Astrocyte (in vitro differentiated cells and primary cell): ENCODE data around the gene TLE1. TPM values are rescaled to one million over a fixed set of nuclear protein-coding genes. Genes with fewer than 3 reads are reported as not detected.
A peak's percentile ranks its signal among the peaks of the same experiment; 100 is the strongest.
"Not testable (repeated sequence)": the region's sequence is repeated elsewhere in the genome, so short reads cannot be mapped to it uniquely, and the experiment has no call there.

ENCODE experiments used
- DNase-seq: peaks from one replicate; pipeline ENCODE4 v3.0.0-alpha.2; 2010; ENCODE audit warnings: low read depth
- FAIRE-seq: peaks from 2 replicates; lab custom pipeline; 2011; peaks lifted over from hg19 to GRCh38; lab: Jason Lieb, UNC
- H2AFZ ChIP-seq: 2 replicates; pipeline ENCODE4 v1.6.0; 2012; ENCODE audit warnings: low read depth, low read length, inconsistent platforms
- H3K27ac ChIP-seq: 2 replicates; pipeline ENCODE4 v1.5.1; 2011; ENCODE audit warnings: low read depth, low read length, inconsistent platforms
- H3K27me3 ChIP-seq: 2 replicates; pipeline ENCODE4 v1.6.0; 2011; ENCODE audit warnings: low read length, inconsistent platforms; ENCODE audit not compliant: insufficient read depth
- H3K36me3 ChIP-seq: 2 replicates; pipeline ENCODE4 v1.5.1; 2011; ENCODE audit warnings: low read length, inconsistent platforms; ENCODE audit not compliant: insufficient read depth
- H3K4me1 ChIP-seq: 2 replicates; pipeline ENCODE4 v1.5.1; 2011; ENCODE audit warnings: low read length, inconsistent platforms; ENCODE audit not compliant: insufficient read depth
- H3K4me2 ChIP-seq: 2 replicates; pipeline ENCODE4 v1.6.0; 2012; ENCODE audit warnings: low read length, inconsistent platforms
- H3K4me3 ChIP-seq: 2 replicates; pipeline ENCODE4 v1.5.1; 2011; ENCODE audit warnings: low read depth, mild to moderate bottlenecking, low read length, inconsistent platforms; ENCODE audit not compliant: insufficient read depth
- H3K79me2 ChIP-seq: 2 replicates; pipeline ENCODE4 v1.6.0; 2012; ENCODE audit warnings: mild to moderate bottlenecking, low read length, inconsistent platforms; ENCODE audit not compliant: insufficient read depth
- H3K9ac ChIP-seq: 2 replicates; pipeline ENCODE4 v1.6.0; 2012; ENCODE audit warnings: mild to moderate bottlenecking, low read length, inconsistent platforms
- H3K9me3 ChIP-seq: 2 replicates; pipeline ENCODE4 v1.5.1; 2012; ENCODE audit warnings: low read depth, mild to moderate bottlenecking, low read length, inconsistent platforms; ENCODE audit not compliant: insufficient read depth
- H4K20me1 ChIP-seq: 2 replicates; pipeline ENCODE4 v1.6.0; 2012; ENCODE audit warnings: low read length, inconsistent platforms; ENCODE audit not compliant: insufficient read depth
- H3K27ac Mint-ChIP-seq: one replicate; pipeline ENCODE4 v1.8.0; 2021; ENCODE audit warnings: mild to moderate bottlenecking, mixed read lengths; ENCODE audit not compliant: unreplicated experiment
- H3K27me3 Mint-ChIP-seq: one replicate; pipeline ENCODE4 v1.8.0; 2021; ENCODE audit warnings: low read depth, mixed read lengths; ENCODE audit not compliant: unreplicated experiment
- H3K36me3 Mint-ChIP-seq: one replicate; pipeline ENCODE4 v1.8.0; 2021; ENCODE audit warnings: low read depth, mixed read lengths; ENCODE audit not compliant: unreplicated experiment
- H3K4me1 Mint-ChIP-seq: one replicate; pipeline ENCODE4 v1.8.0; 2021; ENCODE audit warnings: low read depth, mixed read lengths; ENCODE audit not compliant: unreplicated experiment
- H3K4me3 Mint-ChIP-seq: one replicate; pipeline ENCODE4 v1.8.0; 2021; ENCODE audit warnings: mild to moderate bottlenecking, moderate library complexity, mixed read lengths; ENCODE audit not compliant: unreplicated experiment
- H3K9me3 Mint-ChIP-seq: one replicate; pipeline ENCODE4 v1.8.0; 2021; ENCODE audit warnings: mild to moderate bottlenecking, mixed read lengths; ENCODE audit not compliant: unreplicated experiment
- CTCF ChIP-seq: IDR thresholded peaks from 2 replicates; pipeline ENCODE4 v1.5.1; 2011; ENCODE audit warnings: low read depth, mild to moderate bottlenecking, inconsistent platforms, low read length, moderate library complexity; ENCODE audit not compliant: insufficient read depth
- EZH2 ChIP-seq: IDR thresholded peaks from 2 replicates; pipeline ENCODE4 v1.6.1; 2012; ENCODE audit warnings: mild to moderate bottlenecking, low read length, inconsistent platforms; ENCODE audit not compliant: insufficient read depth
- total RNA-seq: library from RNA; stranded (reverse); gene quantifications from 2 replicates; pipeline ENCODE4 v1.2.1, GENCODE V29; 2021

The TLE1 gene
- total RNA-seq, 1 donor from 2014 or later: 29.6 TPM

GRCh38 chr9:81596679-81597418 lies 92.5 kb downstream of the TLE1 start:
- Mint-ChIP-seq H3K27me3 (no peaks in the 10 kb centered on the region), H3K4me3 (no peak overlapping the region), H3K27ac (no peak overlapping the region), H3K36me3 (peaks cover 33% of the 10 kb centered on the region), H3K9me3 (peaks cover 2% of the 10 kb centered on the region), H3K4me1 (peaks cover 13% of the 10 kb centered on the region)
- Histone ChIP-seq H3K4me1 (peaks cover 16% of the 10 kb centered on the region), H3K9me3 (no peaks in the 10 kb centered on the region), H3K27ac (no peak overlapping the region), H2AFZ (no peak overlapping the region), H3K27me3 (no peaks in the 10 kb centered on the region), H3K4me3 (no peak overlapping the region), H4K20me1 (no peaks in the 10 kb centered on the region), H3K36me3 (no peaks in the 10 kb centered on the region), H3K79me2 (no peaks in the 10 kb centered on the region), H3K4me2 (peak overlapping the region; percentile 16), H3K9ac (no peak overlapping the region)
- DNase-seq (no peak), FAIRE-seq (no peak)
- TF ChIP-seq EZH2 (no peak), CTCF (no peak)

- peaks cover 13% of the 10 kb centered on the region for H3K4me1 Mint-ChIP-seq
These were observed 93.3 kb downstream of the TLE1 start for GRCh38 chr9:81595887-81596543.

GRCh38 chr9:81595293-81595692 lies 94.1 kb downstream of the TLE1 start:
- H3K9ac ChIP-seq, H4K20me1 ChIP-seq, H3K79me2 ChIP-seq, H3K4me2 ChIP-seq, H3K27me3 ChIP-seq, H3K27ac ChIP-seq, H3K4me3 ChIP-seq, FAIRE-seq, H2AFZ ChIP-seq, H3K4me3 Mint-ChIP-seq, H3K36me3 ChIP-seq, H3K9me3 ChIP-seq, H3K9me3 Mint-ChIP-seq, H3K27ac Mint-ChIP-seq, H3K27me3 Mint-ChIP-seq: not testable (repeated sequence)
- Mint-ChIP-seq H3K4me1 (peaks cover 13% of the 10 kb centered on the region), H3K36me3 (peaks cover 33% of the 10 kb centered on the region)
- H3K4me1 ChIP-seq: peaks cover 13% of the 10 kb centered on the region
- peak; percentile 69 for DNase-seq

More at GRCh38 chr9:81595887-81596543, 93.3 kb downstream of the TLE1 start:
- Histone ChIP-seq H3K27me3 (no peaks in the 10 kb centered on the region), H4K20me1 (no peaks in the 10 kb centered on the region), H3K4me1 (peaks cover 13% of the 10 kb centered on the region), H2AFZ (no peak overlapping the region), H3K79me2 (no peaks in the 10 kb centered on the region), H3K9me3 (no peaks in the 10 kb centered on the region), H3K36me3 (no peaks in the 10 kb centered on the region), H3K27ac (no peak overlapping the region), H3K4me3 (no peak overlapping the region), H3K4me2 (peak overlapping the region; percentile 16), H3K9ac (no peak overlapping the region)
- H3K27ac Mint-ChIP-seq: no peak overlapping the region
- no peak for DNase-seq
- FAIRE-seq: no peak
- H3K27me3 Mint-ChIP-seq: no peaks in the 10 kb centered on the region
- H3K36me3 Mint-ChIP-seq: peaks cover 33% of the 10 kb centered on the region
- H3K9me3 Mint-ChIP-seq: peaks cover 2% of the 10 kb centered on the region
- H3K4me3 Mint-ChIP-seq: no peak overlapping the region
- TF ChIP-seq CTCF (no peak), EZH2 (no peak)
